HG03064 (cell line): ENCODE data around the gene ERN1.

Experiments used
- ATAC-seq: cut with Tn5 transposase; IDR thresholded peaks from one replicate; pipeline ENCODE4 v1.9.1; 2021; ENCODE audit warnings: low read depth; ENCODE audit not compliant: unreplicated experiment

Gene ERN1

DNA sequence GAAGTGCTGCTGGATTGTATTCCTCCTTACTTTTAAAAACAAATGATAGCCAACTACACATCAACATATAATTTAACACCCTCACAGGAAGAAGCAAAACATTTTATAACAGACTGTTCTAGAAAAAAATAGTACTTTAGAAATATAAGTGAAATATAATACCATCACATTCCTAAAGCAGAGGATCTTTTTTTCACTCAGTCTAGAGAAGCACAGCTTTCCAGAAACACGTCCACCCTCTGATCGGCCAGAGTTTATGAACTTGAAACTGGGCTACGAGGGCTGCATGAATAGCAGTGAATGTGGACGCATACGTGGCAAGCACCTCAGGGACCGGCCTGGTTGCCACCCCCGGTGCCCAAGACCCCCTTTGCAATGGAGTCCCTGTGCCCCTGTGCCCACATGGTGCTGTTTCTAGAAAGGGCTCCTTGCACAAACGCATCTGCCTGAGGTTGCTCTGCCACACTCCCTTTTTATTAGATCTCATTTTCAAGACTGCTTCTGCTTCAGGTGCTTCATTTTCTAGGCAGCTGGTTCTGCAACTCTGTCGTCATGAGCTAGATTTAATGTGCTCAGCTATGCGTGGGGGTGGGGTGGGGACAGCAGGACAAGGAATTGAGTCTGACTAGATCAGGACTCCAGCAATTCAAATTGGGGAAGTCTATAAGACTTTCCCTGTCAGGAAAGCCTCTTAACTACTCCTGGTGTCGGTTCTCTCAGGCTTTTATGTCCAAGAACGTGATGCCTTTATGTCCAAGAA, 29.1 kb upstream of the ERN1 start:
- ATAC-seq = no peak

DNA sequence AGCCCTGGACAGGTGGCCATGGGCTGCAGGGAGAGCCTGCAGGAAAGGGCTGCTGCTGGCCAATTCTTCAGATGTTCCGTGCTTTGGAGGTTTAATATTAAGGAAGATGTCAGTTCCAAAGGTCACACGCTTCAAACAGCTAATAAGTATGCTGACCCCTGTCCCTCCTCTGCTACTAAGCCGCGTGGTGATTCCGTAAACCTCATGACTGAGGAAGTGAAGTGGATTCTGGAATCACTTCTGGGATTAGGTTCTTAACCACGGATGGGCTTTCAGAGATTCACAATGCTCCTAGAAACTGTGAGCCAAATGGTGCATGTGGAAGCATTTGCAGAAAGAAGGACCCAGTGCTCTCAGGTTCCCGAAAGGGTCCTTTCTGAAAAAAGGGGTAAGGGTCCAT, 28.5 kb upstream of the ERN1 start:
- no peak for ATAC-seq

DNA sequence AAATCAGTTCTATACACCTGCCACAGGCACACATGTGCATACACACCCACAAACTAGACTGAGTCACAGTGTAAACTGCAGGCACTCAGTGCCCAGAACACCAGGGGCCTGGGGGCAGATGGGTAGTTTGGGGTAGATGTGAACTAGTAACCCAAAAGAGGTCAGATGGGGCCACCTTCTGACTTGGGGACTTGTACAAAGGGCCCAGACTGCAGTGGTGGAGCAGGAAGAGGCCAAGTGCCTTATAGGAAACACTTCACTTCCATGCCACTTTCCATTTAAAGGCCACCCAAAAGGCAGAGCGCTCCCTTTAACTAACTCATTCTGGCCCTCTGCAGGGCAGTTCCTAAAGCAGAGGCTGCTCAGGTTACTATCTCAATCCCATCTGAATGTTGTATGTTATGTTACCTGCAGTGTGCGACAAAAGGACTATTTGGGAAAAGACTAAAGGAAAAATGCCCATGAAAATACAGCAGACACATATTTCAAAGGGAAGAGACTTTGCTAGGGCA, 27.8 kb upstream of the ERN1 start:
- no peak for ATAC-seq

DNA sequence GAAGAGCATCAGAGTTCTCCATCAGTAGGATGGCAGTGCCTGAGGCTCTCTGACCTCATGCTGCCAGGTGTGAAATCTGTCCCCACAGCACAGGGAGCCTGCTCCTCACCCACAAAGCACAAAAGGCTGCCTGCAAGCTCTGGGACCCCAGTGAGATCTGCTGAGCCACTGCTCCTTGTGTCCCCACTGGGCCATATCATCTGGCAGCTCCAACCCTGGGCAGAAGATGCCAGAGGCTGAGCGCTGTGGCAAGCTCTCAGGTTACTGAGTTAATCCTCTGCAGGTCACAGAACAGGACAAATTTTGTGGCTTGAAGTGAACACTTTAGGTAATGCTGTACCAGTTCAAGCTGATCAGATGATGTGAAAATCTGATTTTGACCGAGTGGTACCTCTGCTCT, 26.7 kb upstream of the ERN1 start:
- ATAC-seq = no peak

DNA sequence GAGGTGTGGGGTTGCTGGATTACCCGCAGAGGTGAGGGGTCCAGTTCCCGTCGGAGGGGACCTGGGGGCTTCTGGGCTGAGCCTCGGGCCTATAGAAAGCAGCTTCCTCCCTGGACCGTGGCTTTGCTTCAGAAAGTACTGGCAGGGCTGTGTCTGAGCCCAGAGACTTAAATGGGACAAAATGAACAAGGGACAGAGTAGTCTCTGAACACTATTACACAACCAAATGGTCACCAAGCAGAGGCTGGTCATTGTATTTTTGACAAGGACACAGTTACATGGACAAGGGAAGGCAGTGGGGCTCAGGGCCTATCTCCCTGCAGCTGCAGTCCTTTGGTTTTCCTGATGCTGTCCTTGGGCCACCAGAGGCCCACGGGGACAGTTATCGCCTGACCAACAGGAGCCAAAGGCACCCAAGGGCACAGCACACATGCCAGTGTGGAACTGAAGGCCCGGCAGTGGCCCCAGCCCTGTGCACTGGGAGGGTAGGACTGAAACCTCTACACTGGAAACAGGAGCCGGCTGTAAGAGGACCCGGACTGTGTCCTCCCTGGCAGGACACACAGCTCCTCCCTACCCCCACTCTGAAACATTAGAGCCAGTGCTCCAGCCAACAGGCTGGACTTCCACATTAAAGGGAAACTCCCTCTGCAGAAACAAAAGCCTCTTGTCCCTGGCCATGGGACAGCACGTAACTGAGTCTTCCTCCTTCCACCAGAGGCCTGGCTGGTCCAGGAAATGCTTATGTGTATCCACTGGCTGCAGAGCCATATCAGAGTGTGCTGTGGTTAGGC, 26.0 kb upstream of the ERN1 start:
- ATAC-seq = no peak

DNA sequence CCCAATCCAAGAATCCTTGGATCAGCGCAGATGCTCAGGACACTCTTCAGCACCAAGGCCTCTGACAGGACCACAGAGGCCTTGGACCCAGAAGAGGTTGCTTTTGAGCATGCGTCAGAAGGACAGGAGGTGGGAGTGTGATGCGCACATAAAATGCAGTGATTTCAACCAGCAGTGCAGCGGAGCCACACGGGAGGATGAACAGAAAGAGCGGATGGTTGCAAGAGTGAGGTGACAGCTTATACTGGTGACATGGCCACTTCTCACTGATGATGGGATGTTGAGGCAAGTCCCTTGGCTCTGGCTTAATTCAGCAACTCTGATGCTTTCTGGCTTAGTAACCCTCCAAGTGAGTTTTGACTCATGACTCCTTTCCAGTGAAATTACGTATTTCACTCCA, 25.2 kb upstream of the ERN1 start:
- ATAC-seq = no peak

DNA sequence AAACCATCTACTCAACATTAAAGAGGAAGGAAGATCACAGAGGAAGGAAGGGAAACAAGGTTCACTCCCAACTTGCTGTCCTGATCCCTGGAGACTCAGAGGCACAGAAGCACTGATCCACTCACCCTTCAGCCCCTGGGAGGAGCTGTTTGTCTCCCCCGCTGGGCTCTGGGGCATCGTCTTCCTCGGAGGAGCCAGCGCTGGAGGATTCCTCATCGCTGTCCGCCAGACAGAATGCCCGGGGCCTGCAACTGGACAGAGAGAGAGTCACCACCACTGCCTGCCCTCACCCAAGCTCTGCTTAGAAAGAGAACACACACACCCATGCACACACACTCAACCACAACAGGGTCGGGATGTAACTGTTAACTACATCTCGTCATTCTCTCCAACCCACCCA, 24.8 kb upstream of the ERN1 start:
- no peak for ATAC-seq

DNA sequence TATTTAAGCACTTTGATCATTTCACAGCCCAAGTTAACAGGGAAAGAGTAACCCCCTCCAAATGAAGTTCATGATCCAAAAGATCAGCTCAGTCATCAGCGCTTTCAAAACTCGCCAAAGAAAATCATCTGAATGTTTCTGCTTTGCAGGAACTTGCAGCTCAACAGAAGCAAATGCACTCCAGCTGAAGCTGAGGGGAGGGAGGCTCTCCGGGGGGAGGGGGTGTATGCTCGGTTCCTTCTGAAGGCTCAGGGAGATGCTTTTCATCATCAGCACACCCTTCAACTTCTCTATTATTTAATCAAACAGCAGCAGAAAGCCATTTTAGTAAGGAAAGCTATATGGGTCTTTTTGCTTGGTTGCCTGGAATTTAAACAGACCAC, 24.4 kb upstream of the ERN1 start:
- ATAC-seq = no peak

DNA sequence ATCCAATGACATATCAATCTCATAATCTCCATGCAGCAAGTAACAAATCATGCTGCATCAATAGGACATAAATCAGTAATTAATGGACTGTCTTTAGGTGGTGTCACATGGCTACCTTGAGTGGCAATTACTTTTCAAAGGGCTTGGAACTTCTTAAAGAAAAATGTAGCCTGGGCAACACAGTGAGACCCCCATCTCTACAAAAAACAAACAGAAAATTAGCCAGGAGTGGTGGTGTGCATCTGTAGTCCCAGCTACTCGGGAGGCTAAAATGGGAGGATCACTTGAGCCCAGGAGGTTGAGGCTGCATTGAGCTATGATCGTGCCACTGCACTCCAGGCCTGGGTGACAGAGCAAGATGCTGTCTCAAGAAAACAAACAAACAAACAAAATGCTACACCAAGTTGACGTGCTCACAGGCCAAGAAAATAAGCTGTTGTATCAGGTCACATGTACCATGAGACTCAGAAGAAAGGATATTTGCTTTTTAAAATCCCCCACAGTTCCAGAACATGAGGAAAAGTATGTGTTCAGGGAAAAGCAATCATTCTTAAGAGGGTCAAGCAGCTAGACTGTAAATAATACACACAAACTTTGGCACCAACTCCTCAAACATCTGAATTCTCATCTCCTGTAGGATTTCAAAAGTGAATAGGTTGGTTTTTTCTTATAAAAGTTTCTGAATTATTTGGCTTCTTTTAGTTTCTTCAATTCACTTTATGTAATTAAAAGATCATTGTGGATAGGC, 23.8 kb upstream of the ERN1 start:
- no peak for ATAC-seq

DNA sequence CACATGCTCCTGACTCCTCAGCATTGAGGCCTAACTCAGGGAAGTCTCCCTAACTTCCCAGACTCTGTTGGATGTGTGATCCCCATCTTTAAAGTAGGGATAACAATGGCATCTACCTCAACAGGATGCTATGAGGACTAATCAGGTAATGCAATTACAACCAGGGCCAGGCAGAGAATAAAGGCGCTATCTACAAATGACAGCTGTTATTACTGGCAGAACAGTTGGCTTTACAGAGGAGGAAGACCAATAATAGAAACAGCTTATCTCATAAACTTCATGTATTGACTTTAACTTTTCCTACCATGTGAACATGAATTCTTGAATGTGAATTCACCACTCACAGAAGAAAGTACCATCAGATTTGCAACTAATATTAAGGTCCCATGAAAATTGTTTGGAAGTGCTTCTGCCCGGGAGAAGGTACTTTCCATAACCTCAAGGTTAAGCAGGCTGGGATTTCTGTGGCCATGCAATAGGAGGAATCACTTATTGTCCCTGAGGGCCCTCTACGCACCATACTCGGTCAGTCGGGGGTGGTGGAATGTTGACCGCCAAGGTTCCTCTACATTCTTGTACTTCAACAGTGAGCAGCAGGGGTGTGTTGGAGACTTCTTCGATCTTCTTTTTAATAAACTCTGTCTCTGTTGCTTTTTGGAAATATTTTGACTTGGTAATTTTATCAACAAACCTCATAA, 22.6 kb upstream of the ERN1 start:
- no peak for ATAC-seq

DNA sequence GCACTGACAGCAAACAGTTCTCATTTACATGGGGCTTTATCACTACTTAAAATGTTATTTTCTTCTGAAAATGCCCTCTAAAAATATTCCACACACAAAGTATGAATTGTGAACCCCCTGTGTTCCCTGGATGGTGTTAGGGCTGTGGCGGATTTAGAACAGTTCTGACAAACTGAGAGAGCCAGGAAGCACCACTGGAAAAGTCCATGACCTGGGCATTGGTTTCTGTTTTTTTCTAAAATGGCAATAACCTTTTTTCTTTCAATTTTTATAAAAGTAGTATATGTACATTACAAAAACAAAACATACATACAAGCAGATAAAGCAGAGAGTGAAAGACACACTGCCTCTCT, 21.0 kb upstream of the ERN1 start:
- ATAC-seq = no peak

DNA sequence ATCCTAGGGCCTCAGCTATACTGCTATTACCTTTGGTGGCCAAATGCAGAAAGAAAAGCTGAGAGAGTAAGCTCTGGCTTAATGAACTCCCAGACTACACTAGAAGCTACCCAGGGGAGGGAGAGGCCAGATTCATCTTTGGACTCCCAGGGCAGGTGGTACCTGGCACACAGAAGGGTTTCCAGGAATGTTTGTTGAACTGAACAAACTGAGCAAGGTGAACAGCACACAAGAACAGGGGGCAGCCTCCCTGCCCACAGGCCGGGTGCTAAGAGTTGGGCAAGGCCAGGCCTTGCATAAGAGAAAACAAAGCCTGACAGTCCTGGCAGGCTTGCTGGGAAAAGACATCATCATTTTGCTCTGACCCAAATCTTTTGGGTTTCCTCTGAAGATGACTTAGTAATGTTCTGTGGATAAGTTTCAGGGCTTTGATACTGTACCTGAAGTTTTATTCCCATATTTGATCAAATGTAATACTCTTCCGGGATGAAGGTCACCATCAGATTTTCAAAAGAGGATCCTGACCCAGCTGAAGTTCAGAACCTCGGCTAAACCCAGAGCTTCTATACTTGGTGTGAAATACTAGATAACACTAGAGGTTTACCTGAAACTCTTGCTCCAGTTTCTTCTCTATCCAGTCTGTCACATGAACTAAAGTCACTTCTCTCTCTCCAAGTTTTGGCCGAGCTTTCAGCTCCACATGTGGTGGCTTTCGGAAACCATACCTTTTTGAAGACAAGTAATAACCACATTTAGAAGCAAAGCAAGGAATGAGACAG, 20.5 kb upstream of the ERN1 start:
- no peak for ATAC-seq

DNA sequence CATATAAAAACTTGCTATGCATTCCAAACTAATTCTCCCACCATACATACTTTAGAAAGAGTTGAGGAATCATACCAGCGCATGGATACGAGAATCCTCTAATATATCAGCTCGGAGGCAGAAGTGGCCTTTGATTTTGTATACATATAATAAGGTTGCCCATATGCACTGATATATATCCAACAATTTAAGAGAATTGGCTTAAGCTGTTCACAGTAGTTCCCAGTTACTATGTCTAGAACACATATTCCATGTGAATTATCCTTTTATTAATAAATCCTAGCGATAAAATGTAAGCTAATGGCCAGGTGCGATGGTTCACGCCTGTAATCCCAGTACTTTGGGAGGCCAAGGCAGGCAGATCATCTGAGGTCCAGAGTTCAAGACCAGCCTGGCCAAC, 19.3 kb upstream of the ERN1 start:
- ATAC-seq = no peak

DNA sequence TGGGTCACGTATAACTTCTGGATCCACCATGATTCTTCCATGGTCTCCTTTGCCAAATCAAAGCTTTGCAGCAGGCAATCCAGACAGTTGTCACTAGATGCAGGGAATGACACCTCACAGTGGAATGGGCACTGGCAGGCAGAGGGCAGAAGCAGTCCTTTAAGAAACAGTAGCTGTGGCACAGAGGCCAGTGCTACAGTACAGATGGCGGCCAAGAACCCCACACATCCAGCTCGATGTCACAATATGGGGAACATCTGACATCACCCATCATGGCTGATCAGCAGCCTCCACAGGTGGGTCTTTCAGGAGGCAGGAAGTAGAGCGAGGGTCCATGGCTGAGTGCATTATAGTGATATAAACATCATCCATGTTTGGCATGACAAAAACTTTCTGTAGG, 18.8 kb upstream of the ERN1 start:
- ATAC-seq = no peak

DNA sequence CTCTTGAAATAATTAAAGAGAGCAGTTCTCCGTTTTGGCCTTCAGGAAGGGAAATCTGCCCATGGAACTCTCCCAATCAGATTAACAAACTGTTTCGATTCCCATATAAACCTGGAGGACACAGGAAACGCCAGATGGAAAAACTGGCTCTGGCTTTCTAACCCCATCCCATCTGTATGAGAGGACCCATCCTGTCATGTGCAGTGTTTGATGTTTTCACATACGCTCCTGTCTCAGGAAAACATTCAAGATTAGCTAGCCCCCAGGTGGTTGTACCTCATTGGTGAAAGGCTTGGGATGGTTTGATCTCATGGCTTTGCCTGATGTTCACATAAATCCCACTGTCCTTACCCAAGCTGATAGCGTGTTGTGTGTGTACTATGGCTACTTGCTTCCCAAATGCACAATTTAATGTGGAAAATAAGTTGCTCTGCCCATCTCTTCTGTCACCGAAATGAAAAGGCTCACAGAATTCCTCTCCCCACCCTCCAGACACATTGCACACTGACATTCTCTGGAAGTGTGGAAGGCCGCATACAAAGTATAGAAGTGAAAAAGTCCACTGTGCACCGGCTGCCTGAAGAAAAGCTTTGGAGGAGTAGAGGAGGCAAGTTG, 18.2 kb upstream of the ERN1 start:
- no peak for ATAC-seq

DNA sequence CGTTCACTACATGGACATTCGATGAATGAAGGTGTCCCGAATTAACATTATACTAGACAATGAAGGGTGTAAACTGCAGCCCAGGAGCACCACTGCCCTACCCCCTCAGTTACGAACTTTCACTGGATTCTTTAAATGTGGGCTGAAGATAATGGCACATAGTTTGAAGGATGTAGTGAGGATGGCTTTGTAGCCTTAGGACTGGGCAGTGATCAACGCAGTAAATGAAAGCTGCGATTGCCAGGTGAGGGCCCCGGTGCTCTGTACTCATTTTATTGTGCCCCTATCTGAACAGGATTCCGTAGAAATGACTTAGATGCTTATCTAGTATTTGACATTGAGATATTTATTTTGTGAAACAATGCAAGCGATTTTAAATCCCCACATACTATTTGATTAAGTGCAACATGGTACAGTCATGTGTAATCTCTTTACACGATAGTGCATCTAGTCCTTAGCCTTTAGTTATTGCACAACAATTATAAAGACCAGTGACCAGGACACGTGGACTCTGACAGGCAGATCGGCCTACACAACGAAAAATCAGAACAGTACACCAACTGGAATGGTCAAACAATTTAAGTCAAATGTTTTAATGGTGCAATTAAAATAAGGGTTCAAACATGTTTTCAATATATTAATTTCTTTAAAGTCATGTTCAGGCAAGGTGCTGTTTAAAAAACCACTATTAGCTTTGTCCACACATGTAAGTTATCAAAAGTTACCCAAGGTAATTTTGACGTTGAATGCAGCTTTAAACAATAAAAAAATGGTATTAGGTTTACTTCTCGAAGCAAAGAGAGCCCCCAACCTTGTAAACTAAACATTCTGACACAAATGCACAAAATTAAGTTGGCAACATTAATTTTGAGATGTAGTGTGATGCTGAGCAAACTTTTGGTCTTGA, 17.4 kb upstream of the ERN1 start:
- no peak for ATAC-seq

DNA sequence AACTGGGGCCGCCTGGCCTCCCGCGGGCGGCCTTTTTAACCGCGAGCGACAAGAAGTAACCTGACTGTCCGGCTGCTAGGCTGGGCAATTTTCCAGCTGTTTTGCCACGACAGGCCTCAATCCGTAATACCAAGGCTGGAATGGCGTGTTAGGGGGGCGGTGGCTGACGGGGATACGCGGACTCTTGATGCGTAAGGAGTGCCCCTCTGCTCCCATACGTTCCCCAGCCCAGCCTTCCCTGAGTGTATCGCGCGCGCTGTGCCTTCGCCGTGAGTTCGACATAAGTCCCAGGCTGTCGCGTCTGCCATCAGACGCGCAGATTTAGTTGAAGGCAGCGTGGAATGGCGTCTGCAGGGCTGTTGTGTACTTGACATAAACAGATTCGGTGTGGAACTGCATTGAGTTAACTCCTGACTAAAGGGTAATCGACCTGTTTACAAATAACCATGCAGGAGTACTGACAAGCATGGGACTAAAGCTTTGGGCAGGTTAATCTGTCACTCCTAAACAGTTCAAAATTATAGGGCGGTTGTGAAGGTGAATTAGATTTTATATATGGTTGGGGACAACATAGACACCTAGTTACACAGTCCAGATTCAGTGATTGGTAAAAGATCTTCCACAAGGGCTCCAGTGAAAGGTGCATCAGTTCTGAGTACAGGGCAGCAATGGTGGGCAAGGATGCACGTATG, 16.6 kb upstream of the ERN1 start:
- ATAC-seq = no peak
